HG03103 (cell line): ENCODE data around the gene CAMK1D.

Experiments used
- ATAC-seq: cut with Tn5 transposase; IDR thresholded peaks from one replicate; pipeline ENCODE4 v1.9.1; 2021; ENCODE audit warnings: low read depth; ENCODE audit not compliant: unreplicated experiment

Gene CAMK1D

DNA sequence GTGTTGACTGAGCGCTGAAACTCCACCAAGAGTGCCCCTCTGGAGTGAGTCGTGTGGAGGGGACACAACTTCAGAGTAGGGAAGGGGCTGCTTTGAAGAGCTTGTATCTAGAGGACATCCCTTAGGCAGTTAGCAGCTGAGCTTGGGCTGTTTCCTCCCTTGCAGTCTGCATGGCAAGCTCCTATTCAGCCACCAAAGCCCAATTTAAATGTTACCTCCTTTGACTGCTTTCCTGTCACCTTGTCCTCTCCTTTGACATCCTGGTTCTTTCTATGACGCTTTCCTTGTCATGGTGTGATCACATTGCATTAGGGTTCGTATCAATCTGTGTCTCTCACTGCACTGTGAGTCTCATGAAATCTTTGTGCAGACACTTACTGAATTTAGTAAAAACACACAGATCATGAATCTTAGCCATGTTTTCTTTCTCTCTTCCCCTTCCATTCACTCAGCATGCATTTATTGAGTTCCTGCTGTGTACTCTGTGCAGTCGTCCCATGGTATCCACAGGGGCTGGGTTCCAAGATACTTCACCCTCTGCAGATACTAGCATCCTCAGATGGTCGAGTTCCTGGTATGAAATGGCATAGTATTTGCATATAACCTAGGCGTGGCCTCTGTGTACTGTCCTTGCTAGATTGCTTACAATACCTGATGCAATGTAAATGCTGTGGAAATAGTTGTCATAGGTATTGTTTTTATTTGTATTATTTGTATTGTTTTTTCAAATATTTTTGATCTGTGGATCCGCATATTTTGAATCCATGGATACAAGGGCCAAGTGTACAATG, 423.6 kb downstream of the CAMK1D start:
- ATAC-seq: no peak

DNA sequence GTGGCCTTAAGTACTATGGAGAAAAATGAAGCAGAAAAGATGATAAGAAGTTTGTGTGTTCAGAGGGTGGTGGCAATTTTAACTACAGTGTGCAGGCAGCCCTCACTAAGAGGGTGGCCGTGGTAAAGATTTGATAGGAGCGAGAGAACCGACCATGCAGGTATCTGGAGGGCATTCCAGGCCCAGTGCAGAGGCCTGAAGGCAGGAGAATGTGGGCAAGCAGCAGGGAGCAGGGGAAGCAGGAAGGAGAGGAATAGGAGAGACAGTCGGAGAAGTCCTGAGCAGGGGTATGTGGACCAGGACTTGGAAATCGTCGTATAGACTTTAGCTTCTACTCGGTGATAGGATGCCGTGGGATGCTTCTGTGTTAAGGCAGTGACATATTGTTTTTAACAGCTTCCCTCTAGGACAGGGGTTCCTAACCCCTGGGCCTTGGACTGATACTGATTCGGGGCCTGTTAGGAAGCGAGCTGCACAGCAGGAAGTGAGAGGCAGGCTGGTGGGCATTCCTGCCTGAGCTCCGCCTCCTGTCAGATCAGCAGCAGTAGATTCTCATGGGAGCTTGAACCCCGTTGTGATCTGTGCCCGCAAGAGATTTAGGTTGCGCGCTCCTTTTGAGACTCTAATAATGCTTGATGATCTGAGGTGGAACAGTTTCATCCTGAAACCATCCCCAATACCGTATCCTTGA, 425.0 kb downstream of the CAMK1D start:
- ATAC-seq: no peak

DNA sequence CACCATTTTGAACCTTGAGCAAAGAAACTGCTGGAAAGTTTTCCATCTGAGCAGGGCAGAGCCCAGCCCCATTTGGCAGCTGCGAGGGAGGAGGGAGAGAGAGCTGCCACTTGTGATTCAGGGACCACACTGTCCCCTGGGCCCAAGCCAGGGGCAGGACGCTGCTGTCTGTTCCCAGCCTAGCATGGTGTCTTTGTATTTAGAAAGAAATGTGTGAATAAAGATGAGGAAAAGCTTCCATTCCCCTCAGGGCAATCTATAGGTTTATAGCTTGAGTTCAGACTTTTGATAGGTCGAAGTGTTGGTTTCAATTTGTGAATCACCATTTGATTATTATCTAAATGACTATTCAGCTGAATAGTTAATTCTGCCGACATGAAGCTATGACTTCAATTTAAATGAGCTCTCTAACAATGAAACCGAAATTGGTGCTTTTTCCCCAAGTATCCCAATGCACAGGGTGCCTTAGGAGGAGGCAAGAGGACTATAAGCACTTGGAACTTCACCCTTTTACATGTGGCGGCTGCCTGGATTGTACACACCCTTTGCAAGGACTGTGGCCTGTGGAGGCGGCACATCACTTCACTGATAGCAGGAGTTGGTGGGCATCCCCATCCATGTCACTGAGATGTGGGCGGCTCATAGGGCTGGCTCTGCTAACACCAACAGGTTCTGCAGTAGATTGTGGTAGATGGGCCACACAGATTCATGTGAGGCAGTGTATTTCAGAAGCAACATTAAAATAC, 428.7 kb downstream of the CAMK1D start:
- ATAC-seq: no peak

DNA sequence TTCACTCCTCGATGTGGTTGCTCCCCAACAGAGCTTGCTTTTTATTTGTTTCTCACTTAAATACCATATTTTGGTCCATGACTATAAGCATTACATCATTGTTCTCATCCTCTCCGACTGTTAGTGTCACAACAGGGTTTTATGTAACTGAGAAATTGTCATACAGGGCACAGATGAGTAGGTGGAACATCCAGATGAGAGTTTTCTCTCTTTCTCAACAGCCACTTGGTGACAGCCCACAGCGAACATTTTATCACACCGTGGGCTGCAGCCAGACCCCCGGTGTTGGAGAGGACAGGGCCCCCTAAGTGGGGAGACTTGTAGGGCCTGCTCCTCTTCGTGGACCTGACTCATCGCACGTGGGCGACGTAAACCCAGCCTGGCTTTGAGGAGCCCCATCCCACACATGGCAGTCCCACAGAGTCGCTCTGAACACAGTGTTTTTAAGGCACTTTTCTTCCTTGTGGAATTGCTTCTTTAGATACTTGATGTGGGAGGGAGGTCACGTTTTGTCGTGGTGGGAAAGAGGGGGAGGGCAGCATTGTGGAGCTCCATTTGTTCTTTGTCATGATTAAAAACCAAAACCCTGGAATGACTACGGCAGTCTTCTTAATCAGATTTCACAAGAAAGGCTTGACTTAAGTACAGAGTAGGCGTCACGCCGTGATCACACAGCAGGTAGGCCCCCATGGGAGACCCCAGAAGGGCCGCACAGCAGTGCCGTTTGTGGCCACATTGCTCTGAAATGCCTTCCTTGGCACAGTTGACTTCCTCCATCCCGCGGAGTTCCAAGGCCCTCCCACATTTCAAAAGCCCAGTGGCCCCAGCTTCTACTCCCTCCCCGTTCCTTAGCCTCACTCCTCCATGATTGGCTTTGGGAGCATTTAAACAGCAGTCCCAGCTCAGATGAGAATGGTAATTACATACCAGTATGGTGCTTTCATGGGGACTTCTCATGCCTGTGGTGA, 431.6 kb downstream of the CAMK1D start:
- no peak for ATAC-seq

DNA sequence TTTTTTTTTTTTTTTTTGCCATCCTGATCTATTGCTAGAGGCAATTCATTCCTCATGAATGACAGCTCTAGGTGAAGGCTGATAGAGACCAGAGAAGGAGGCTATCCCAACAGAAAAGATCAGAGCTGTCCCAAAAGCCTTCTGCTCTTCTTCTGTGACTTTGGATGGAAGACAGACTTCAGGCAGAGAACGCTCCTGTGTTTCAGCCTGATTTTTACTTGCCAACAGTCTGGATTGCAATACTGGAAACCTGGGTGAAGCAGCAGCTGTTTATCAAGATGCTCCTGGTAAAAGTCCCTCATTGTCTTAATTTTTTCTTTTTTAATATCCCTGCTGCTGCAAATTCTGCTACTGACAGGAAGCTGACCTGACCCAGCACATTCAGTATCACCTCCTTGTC, 432.6 kb downstream of the CAMK1D start:
- ATAC-seq: no peak

DNA sequence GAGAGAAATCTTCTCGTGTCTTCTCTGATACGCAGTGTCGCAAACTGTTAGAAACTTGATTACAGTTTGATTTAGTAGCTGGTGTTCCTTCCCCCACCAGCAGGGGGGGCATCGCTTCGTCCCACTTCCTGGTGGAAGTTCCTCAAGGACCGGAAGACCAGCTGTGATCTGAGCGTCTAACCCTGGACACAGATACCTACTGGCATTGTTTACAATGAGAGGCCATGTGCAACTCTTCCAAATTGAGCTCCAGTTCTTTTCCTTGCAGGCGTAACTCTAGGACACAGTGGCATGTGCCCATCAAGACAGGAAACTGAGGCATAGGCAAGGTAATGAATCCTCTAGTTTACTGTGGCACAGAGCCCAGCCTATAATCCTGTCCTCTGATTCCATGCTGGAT, 433.2 kb downstream of the CAMK1D start:
- ATAC-seq: no peak

DNA sequence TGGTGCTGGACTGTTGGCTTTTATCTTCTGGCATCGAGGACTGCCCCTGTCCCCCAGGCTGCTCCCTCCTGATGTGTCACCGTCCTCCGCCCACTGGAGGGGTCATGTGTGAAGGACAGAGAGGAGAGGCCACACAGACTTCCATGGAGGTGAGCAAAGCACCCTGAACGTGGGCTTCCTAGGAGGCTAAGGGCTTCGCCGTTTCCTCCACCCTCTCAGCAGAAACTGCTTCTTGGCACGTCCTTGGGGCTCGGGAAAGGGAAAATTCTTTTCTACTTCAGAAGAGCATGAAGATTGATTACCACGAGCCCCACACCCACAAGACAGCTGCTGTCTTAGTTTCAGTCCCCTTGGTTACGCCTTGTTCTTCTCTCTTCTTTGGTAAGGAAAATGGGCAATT, 433.9 kb downstream of the CAMK1D start:
- no peak for ATAC-seq

DNA sequence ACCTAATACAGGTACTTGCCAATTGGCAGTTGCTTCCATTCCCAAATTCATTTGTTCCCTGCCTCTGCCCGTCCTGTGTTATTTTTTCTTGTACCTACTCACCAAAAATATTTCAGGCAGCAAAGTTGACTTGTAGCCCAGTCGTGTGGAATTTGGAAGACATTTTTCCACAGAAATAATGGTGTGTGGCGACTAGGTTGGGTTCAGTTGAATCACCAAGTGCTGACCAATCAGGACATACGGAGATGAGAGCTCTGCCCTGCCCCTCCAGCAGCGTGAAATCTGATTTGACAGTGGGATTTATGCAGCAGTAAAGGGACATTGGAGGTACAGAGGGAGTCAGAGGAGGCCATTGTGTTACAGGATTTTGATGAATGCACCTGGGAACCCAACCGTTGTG, 435.3 kb downstream of the CAMK1D start:
- ATAC-seq: no peak

DNA sequence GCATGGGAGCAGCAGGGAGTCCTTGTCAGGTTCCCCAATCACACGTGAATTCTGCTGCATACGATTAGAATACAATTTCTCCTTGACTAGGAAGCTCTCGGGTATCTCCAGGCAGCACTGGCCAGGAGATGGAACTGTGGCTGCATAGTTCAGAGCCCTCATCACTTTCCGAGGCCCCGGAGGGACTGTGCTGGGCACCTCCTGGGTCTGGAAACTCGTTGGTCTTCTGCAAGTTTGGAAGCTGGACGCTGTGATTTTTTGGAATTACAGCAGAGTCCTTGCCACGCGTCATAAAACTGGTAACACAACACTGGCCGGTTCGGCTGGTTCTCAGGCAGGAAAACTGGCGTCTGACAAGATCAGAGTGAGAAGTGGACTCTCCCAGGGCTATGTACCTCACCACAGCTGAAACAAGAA, 436.1 kb downstream of the CAMK1D start:
- ATAC-seq: no peak

DNA sequence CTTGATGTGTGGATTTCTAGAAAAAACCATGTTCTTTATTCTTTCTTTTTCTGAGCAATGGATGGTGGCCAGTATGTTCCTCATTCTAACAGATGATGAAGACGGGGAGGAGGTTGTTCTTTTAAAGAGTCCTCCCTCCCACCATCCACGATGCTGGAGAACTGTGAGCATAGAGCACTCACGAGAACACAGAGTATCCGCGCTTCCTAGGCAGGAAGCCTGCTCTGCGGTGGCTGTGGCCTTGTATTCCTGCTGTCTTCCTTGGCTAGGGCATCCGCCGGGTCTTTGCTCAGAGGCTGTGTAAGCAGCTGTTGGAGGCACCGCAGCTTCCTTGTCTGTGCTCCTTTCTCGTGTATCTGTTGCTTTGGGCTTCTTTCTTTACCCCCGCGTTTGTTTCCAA, 437.9 kb downstream of the CAMK1D start:
- no peak for ATAC-seq

DNA sequence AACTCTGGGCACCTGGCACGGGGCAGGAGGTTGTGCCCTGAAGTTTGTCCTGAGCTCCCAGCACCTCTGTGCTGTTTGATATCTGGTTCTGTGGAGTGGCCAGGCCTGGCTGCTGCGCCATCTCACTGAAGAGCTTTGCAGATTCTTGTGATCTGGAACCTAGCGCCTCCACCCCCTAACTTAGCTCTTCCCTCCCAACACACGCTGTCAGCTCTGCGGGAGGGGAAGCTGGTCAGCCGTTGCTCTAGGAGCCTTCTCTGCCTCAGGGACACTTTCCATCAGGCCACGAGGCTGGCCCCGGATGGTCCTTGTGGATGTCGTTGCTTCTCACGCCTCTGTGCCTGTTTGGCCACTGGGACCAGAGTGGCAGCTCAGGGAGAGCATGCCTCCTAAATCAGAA, 438.9 kb downstream of the CAMK1D start:
- no peak for ATAC-seq

DNA sequence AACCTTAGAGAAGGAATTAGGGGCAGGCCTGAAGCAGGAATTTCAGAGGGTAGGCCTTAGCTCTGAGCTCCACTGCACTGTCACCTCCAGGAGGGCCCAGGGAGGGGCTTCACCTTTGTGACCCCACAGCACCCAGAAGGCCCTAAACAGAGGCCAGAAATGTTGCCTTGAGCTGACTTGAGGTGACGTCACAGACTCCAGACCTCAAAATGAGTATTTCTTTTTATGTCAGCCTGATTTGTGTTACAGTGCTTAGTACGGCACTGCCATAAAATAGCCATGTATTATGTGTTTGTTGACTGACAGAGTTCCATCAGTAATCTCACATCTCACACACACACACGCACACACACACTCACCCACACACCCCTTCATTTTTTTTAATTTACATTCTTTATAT, 440.9 kb downstream of the CAMK1D start:
- no peak for ATAC-seq

DNA sequence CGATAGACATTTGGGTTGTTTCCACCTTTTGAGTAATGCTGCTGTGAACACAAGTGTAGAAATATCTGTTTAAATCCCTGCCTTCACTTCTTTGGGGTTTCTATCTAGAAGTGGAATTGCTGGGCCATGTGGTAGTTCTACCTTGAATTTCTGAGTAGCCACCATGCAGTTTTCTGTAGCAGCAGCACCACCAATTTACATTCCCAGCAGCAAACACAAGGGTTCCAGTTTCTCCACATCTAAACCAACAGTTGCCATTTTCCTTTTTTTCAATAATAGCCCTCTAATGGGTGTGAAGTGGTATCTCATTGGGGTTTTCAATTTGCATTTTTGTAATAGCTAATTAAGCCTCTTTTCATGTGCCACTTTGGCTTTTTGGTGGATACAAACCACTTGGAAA, 442.4 kb downstream of the CAMK1D start:
- ATAC-seq: no peak

DNA sequence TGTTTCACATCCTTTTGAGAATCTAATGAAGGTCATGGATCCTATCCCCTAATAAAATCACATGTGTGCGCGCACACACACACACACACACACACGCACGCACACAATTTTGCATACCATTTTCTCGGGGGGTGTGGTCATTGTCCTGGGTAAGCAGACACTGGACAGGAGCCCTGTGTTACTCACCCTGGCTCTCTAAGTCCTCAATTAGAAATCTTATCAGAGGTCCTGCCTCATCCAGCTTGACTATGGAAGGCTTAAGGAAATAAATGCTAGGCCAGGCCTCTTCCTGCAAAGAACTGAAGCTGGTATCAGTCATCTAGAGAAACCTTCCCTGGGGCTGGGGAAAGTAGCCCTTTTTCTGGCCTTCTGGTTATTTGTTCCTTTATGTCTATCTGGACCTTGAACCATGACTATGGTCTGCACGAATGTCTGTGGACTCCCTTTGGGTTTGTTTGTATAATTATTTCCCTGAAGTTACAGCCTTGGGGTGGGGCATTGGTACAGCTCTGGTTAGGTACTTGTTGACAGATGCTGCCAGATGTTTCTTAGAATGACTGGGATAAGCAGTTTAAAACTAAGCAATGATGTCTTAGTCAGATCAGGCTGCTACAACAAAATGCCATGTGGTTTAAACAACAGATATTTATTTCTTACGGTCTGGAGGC, 443.7 kb downstream of the CAMK1D start:
- no peak for ATAC-seq

DNA sequence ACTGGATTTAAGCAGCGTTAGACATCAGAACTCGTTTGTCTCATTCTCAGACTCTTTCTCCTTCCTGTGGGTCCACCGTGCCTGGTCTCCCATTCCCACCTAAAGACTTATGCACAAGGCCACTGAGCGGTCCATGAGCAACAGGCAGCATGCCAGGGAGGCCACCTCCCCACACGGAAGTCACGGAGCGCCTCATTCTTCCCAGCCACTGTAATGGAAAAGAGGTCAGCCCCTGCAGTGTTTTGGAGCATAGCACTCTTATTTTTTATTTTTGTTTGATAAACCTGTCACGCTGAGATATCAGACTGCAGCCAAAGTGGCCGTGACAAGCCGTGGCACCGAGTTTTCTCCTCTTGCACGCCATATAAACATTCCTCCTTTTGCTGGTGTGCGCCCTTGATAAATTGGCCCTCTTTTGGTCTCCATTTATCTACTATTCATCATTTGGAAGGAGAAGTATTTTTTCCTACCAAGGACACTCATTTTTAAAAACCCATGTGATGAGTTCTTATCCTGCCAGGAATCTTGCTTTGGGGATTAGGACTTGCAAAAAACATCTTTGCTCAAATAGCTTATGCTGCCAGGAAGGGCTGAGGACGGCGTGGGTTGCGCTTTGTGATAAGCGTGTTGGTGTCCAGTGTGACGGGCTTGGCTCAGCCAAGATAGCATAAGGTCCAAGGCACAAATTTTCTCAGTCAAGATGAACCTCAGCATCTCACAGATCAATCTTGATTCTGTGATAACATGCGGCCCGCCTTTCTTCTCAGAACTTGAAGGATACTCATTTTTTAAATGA, 446.2 kb downstream of the CAMK1D start:
- ATAC-seq: no peak

DNA sequence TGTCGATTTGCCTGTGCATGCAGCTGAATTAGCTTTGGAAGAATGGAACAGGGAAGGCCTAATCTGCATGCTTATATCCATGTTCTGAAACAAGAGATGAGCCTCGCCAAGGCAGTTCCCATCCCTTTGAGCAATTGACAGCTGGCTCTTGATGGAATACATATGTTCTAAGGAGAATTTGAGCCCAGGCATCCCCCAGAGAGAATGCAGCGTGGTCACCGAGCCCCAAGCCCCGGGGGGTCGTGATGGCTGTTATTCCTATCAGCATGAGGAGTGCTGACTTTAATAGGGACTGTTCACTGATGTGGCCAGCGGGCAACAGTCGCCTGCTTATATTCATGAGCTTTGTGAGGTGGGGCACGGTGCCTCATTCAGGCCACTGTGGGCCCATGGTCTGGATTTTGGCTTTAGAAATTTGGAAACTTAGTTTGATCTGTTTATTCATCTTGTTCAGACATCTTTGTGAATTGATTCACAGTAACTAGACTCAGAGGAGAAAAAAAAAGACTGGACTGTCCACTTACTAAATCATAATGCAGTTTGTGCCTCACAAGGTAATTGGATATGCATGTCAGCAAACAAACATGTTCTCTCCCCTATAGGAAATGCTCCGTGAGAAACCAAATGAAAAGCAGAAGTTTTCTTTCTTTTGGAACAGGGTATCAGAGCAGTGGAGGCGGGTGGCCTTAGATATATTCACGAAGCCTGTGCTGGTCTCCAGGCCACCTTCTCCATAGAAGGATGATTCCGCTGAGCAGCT, 447.2 kb downstream of the CAMK1D start:
- no peak for ATAC-seq

DNA sequence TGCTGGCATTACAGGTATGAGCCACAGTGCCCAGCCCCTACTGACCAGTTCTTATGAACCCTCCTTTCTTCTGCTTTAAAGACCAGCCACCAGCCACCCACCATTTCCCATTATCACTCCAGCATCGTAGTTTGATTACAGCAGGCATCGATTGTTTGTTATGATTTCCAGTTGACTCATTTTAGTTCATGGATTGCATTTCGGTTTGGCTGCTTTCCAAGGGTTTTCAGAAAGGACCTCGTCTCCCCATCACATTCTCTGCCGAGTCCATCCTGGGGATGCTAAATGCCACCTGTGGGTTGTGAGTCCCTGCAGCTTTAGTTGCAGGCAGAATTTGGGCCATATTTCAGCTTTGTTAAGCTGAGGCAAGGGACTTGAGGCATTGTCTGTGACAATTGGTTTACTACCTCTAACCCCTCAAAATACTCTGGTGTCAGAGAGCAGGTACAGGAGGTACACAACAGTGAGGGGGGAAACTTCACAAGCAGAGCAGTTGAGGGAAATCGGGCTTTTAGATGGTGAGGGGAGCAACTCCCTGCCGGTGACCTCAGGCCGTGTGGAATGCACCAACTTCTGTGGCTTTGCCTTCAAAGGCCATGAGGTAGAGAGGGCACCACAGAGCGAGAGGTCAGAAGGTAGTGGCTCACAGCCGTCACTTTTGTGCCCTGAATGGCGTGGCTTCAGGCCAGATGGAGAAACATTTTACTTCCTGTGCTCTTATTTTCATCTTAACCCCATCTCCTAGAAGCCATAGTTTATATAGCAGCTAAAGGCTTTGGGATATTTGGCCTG, 448.3 kb downstream of the CAMK1D start:
- no peak for ATAC-seq

DNA sequence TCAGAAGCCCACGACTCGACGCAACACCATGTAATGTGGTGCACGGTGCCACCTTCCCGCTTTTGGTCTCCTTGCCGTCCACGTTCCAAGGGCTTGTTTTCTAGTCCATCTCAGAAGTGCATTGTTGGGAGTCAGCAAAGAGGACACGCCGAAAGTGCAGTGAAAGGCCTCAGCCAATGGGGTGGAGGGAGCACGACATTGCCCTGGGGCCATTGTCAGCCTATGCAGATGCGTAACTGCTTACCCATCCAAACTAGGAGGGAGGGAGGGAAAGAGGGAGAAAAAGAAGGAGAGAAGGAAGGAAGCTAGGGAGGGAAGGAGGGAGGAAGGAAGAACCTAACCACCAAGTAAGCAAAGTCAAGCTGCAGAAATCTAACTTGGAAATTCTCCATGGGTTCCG, 449.8 kb downstream of the CAMK1D start:
- ATAC-seq: no peak
